Measurements from ENCODE around the gene ANXA6. TPM values are rescaled to one million over a fixed set of nuclear protein-coding genes. Genes with fewer than 3 reads are reported as not detected.

Gene ANXA6
- total RNA-seq, 1 experiment from 2014 or later: 385 TPM

GRCh38 chr5:151151263-151151660 is 6.3 kb downstream of the ANXA6 start:
- H3K4me1 ChIP-seq: peaks cover 9% of the 10 kb centered on the region; the same call in 1 of the 2 replicates
- no peaks in the 10 kb centered on the region for H3K9me3 ChIP-seq (replicated peaks)
- DNase-seq: no peak
- H3K36me3 ChIP-seq: peaks cover 54% of the 10 kb centered on the region
- H3K27ac ChIP-seq: no peak overlapping the region
- no peaks in the 10 kb centered on the region for H3K27me3 ChIP-seq
- no peak overlapping the region for H3K4me3 ChIP-seq

GRCh38 chr5:151150471-151151262 is 6.9 kb downstream of the ANXA6 start:
- no peak overlapping the region for H3K4me3 ChIP-seq
- peaks cover 58% of the 10 kb centered on the region for H3K36me3 ChIP-seq
- DNase-seq: no peak
- H3K27ac ChIP-seq: no peak overlapping the region
- no peaks in the 10 kb centered on the region for H3K27me3 ChIP-seq
- H3K4me1 ChIP-seq: peaks cover 8% of the 10 kb centered on the region; the same call in 1 of the 2 replicates
- no peaks in the 10 kb centered on the region for H3K9me3 ChIP-seq (replicated peaks)

- H3K4me3 ChIP-seq: no peak overlapping the region
- peaks cover 71% of the 10 kb centered on the region for H3K36me3 ChIP-seq
- no peaks in the 10 kb centered on the region for H3K9me3 ChIP-seq (replicated peaks)
- H3K27me3 ChIP-seq: no peaks in the 10 kb centered on the region
- H3K27ac ChIP-seq: no peak overlapping the region
- DNase-seq: no peak
- H3K4me1 ChIP-seq: no peaks in the 10 kb centered on the region; the same call in 1 of the 2 replicates
These were observed 9.0 kb downstream of the ANXA6 start for GRCh38 chr5:151148583-151148982.

GRCh38 chr5:151147033-151147432 is 10.5 kb downstream of the ANXA6 start:
- peaks cover 68% of the 10 kb centered on the region for H3K36me3 ChIP-seq
- no peak overlapping the region for H3K27ac ChIP-seq
- no peak overlapping the region for H3K4me3 ChIP-seq
- H3K27me3 ChIP-seq: no peaks in the 10 kb centered on the region
- DNase-seq: no peak
- H3K4me1 ChIP-seq: no peaks in the 10 kb centered on the region; the same call in 1 of the 2 replicates
- no peaks in the 10 kb centered on the region for H3K9me3 ChIP-seq (replicated peaks)

GRCh38 chr5:151146061-151146460 is 11.5 kb downstream of the ANXA6 start:
- H3K27ac ChIP-seq: no peak overlapping the region
- DNase-seq: no peak
- H3K36me3 ChIP-seq: peaks cover 67% of the 10 kb centered on the region
- no peak overlapping the region for H3K4me3 ChIP-seq
- no peaks in the 10 kb centered on the region for H3K9me3 ChIP-seq (replicated peaks)
- no peaks in the 10 kb centered on the region for H3K27me3 ChIP-seq
- no peaks in the 10 kb centered on the region; the same call in 1 of the 2 replicates for H3K4me1 ChIP-seq

- H3K4me1 ChIP-seq: no peaks in the 10 kb centered on the region
- no peak overlapping the region for H3K4me3 ChIP-seq
These were observed 12.7 kb downstream of the ANXA6 start for GRCh38 chr5:151144922-151145321.

GRCh38 chr5:151144275-151144674 is 13.3 kb downstream of the ANXA6 start:
- DNase-seq: no peak
- Histone ChIP-seq H3K4me1 (no peaks in the 10 kb centered on the region), H3K36me3 (peaks cover 72% of the 10 kb centered on the region), H3K9me3 (replicated peaks) (no peaks in the 10 kb centered on the region), H3K27ac (no peak overlapping the region), H3K4me3 (no peak overlapping the region), H3K27me3 (no peaks in the 10 kb centered on the region)

More at GRCh38 chr5:151144922-151145321, 12.7 kb downstream of the ANXA6 start:
- Histone ChIP-seq H3K9me3 (replicated peaks) (no peaks in the 10 kb centered on the region), H3K27me3 (no peaks in the 10 kb centered on the region), H3K27ac (no peak overlapping the region), H3K36me3 (peaks cover 66% of the 10 kb centered on the region)
- DNase-seq: no peak

- DNase-seq: no peak
- Histone ChIP-seq H3K27ac (no peak overlapping the region), H3K9me3 (replicated peaks) (no peaks in the 10 kb centered on the region), H3K27me3 (no peaks in the 10 kb centered on the region), H3K4me1 (no peaks in the 10 kb centered on the region), H3K36me3 (peaks cover 77% of the 10 kb centered on the region), H3K4me3 (no peak overlapping the region)
These were observed 13.9 kb downstream of the ANXA6 start for GRCh38 chr5:151143645-151144044.

- no peak for DNase-seq
- Histone ChIP-seq H3K36me3 (peaks cover 76% of the 10 kb centered on the region), H3K4me3 (no peak overlapping the region), H3K4me1 (no peaks in the 10 kb centered on the region), H3K27me3 (no peaks in the 10 kb centered on the region), H3K27ac (no peak overlapping the region), H3K9me3 (replicated peaks) (no peaks in the 10 kb centered on the region)
These were observed 14.6 kb downstream of the ANXA6 start for GRCh38 chr5:151142933-151143332.

- Histone ChIP-seq H3K4me1 (no peaks in the 10 kb centered on the region), H3K4me3 (no peak overlapping the region), H3K27ac (no peak overlapping the region), H3K27me3 (no peaks in the 10 kb centered on the region), H3K9me3 (replicated peaks) (no peaks in the 10 kb centered on the region), H3K36me3 (peaks cover 76% of the 10 kb centered on the region)
- no peak for DNase-seq
These were observed 16.0 kb downstream of the ANXA6 start for GRCh38 chr5:151141535-151141934.

- Histone ChIP-seq H3K4me1 (no peaks in the 10 kb centered on the region), H3K4me3 (no peak overlapping the region), H3K27ac (no peak overlapping the region), H3K36me3 (peaks cover 76% of the 10 kb centered on the region), H3K9me3 (replicated peaks) (no peaks in the 10 kb centered on the region), H3K27me3 (no peaks in the 10 kb centered on the region)
- DNase-seq: no peak
These were observed 16.7 kb downstream of the ANXA6 start for GRCh38 chr5:151140686-151141459.

GRCh38 chr5:151139646-151140045 is 17.9 kb downstream of the ANXA6 start:
- Histone ChIP-seq H3K27me3 (no peaks in the 10 kb centered on the region), H3K27ac (no peak overlapping the region), H3K36me3 (peaks cover 81% of the 10 kb centered on the region), H3K4me1 (no peaks in the 10 kb centered on the region), H3K9me3 (replicated peaks) (no peaks in the 10 kb centered on the region), H3K4me3 (no peak overlapping the region)
- DNase-seq: no peak

- Histone ChIP-seq H3K4me3 (no peak overlapping the region), H3K4me1 (no peaks in the 10 kb centered on the region), H3K36me3 (peaks cover 82% of the 10 kb centered on the region), H3K27ac (no peak overlapping the region), H3K9me3 (replicated peaks) (no peaks in the 10 kb centered on the region), H3K27me3 (no peaks in the 10 kb centered on the region)
- no peak for DNase-seq
These were observed 18.6 kb downstream of the ANXA6 start for GRCh38 chr5:151139015-151139414.

- no peaks in the 10 kb centered on the region for H3K4me1 ChIP-seq
- no peak for DNase-seq
- H3K27ac ChIP-seq: no peak overlapping the region
- no peaks in the 10 kb centered on the region for H3K9me3 ChIP-seq (replicated peaks)
- H3K27me3 ChIP-seq: no peaks in the 10 kb centered on the region
- H3K36me3 ChIP-seq: peaks cover 84% of the 10 kb centered on the region
- H3K4me3 ChIP-seq: no peak overlapping the region
These were observed 19.5 kb downstream of the ANXA6 start for GRCh38 chr5:151138114-151138513.

GRCh38 chr5:151137067-151137825 is 20.3 kb downstream of the ANXA6 start:
- Histone ChIP-seq H3K4me3 (no peak overlapping the region), H3K27me3 (no peaks in the 10 kb centered on the region), H3K27ac (no peak overlapping the region), H3K36me3 (peaks cover 89% of the 10 kb centered on the region), H3K4me1 (no peaks in the 10 kb centered on the region), H3K9me3 (replicated peaks) (no peaks in the 10 kb centered on the region)
- no peak for DNase-seq
